IMR-90 (cell line): ENCODE data around the gene BAG1. TPM values are rescaled to one million over a fixed set of nuclear protein-coding genes. Genes with fewer than 3 reads are reported as not detected.

ENCODE experiments used
- ATAC-seq: fragments of 200-7000 bp; cut with Tn5 transposase; 2 replicates; pipeline ENCODE4 v1.9.1; 2020; ENCODE audit warnings: low read depth, mild to moderate bottlenecking, moderate library complexity
- BruUV-seq: library from RNA; stranded (reverse); fragments of 400-500 nt; replicated peaks from 2 replicates; lab custom pipeline; 2021; lab: Mats Ljungman, UMichigan
- CTCF ChIA-PET: fragments of 300-600 bp; formaldehyde crosslinking; extraction: SDS; loops from one replicate; lab custom pipeline; 2021; ENCODE audit warnings: antibody characterized with exemption; lab: Yijun Ruan, JAX
- POLR2A ChIA-PET: fragments of 300-600 bp; sonication (Branson Sonifier 250); formaldehyde crosslinking; loops from one replicate; lab custom pipeline; 2022; ENCODE audit warnings: antibody characterized with exemption; ENCODE audit not compliant: unreplicated experiment; lab: Charles Lee
- DNase-seq: peaks from one replicate; pipeline ENCODE4 v3.0.0; 2013
- H2AFZ ChIP-seq: replicated peaks from 2 replicates; pipeline ENCODE3; 2013; ENCODE audit warnings: low read length, mild to moderate bottlenecking; ENCODE audit not compliant: poor library complexity
- H2AK5ac ChIP-seq: 2 replicates; pipeline ENCODE4 v1.6.1; 2013; ENCODE audit warnings: low read depth, low read length, inconsistent platforms
- H2AK9ac ChIP-seq: replicated peaks from 2 replicates; pipeline ENCODE3; 2013; ENCODE audit warnings: mild to moderate bottlenecking, low read depth, low read length, moderate library complexity; ENCODE audit not compliant: poor library complexity
- H2BK120ac ChIP-seq: 2 replicates; pipeline ENCODE4 v1.6.1; 2013; ENCODE audit warnings: low read depth, low read length, inconsistent platforms
- H2BK15ac ChIP-seq: 3 replicates; pipeline ENCODE4 v1.6.1; 2013; ENCODE audit warnings: low read depth, low read length, inconsistent platforms
- H2BK20ac ChIP-seq: 2 replicates; pipeline ENCODE4 v1.6.1; 2013; ENCODE audit warnings: low read depth, mild to moderate bottlenecking, inconsistent platforms, low read length, moderate library complexity
- H2BK5ac ChIP-seq: 2 replicates; pipeline ENCODE4 v1.6.1; 2013; ENCODE audit warnings: mild to moderate bottlenecking, low read depth, low read length, inconsistent platforms; ENCODE audit not compliant: poor library complexity, severe bottlenecking
- H3K14ac ChIP-seq: replicated peaks from 2 replicates; pipeline ENCODE4 v1.6.1; 2013; ENCODE audit warnings: low read depth, low read length, inconsistent platforms
- H3K18ac ChIP-seq: 2 replicates; pipeline ENCODE4 v1.6.1; 2013; ENCODE audit warnings: low read depth, low read length, control low read depth
- H3K23ac ChIP-seq: 2 replicates; pipeline ENCODE4 v1.6.1; 2013; ENCODE audit warnings: low read depth, low read length, inconsistent platforms
- H3K27ac ChIP-seq: 2 replicates; pipeline ENCODE4 v1.5.1; 2013; ENCODE audit warnings: mild to moderate bottlenecking, control low read depth, low read length; ENCODE audit not compliant: insufficient read depth
- H3K27me3 ChIP-seq: 2 replicates; pipeline ENCODE4 v1.6.1; 2013; ENCODE audit warnings: low read length; ENCODE audit not compliant: control insufficient read depth, insufficient read depth
- H3K36me3 ChIP-seq: 2 replicates; pipeline ENCODE4 v1.6.1; 2013; ENCODE audit warnings: low read length, mixed read lengths; ENCODE audit not compliant: control insufficient read depth, insufficient read depth
- H3K4ac ChIP-seq: 2 replicates; pipeline ENCODE4 v1.6.1; 2013; ENCODE audit warnings: low read depth, low read length, inconsistent platforms
- H3K4me1 ChIP-seq: 2 replicates; pipeline ENCODE4 v1.6.1; 2013; ENCODE audit warnings: low read length, mixed read lengths; ENCODE audit not compliant: control insufficient read depth, insufficient read depth
- H3K4me2 ChIP-seq: 2 replicates; pipeline ENCODE4 v1.6.1; 2013; ENCODE audit warnings: low read depth, mild to moderate bottlenecking, control low read depth, low read length, moderate library complexity
- H3K4me3 ChIP-seq: 2 replicates; pipeline ENCODE4 v1.5.1; 2013; ENCODE audit warnings: low read depth, mild to moderate bottlenecking, control low read depth, low read length, moderate library complexity; ENCODE audit not compliant: insufficient read depth
- H3K56ac ChIP-seq: 2 replicates; pipeline ENCODE4 v1.6.1; 2013; ENCODE audit warnings: low read length, inconsistent platforms; ENCODE audit not compliant: insufficient read depth; ENCODE audit errors: extremely low read depth
- H3K79me1 ChIP-seq, 2 experiments: 2 replicates each; pipeline ENCODE4 v1.6.1; 2013; ENCODE audit warnings: low read length in 2 of 2, inconsistent platforms in 1 of 2, low read depth in 1 of 2
- H3K9ac ChIP-seq: 2 replicates; pipeline ENCODE4 v1.6.1; 2013; ENCODE audit warnings: low read depth, low read length, control low read depth
- H3K9me1 ChIP-seq: 2 replicates; pipeline ENCODE4 v1.6.1; 2013; ENCODE audit warnings: low read length, inconsistent platforms; ENCODE audit not compliant: insufficient read depth
- H3K9me3 ChIP-seq: 2 replicates; pipeline ENCODE4 v1.6.1; 2013; ENCODE audit warnings: low read length; ENCODE audit not compliant: control insufficient read depth, insufficient read depth
- H4K20me1 ChIP-seq: 2 replicates; pipeline ENCODE4 v1.6.1; 2013; ENCODE audit warnings: low read length, inconsistent platforms; ENCODE audit not compliant: insufficient read depth
- H4K5ac ChIP-seq: 2 replicates; pipeline ENCODE4 v1.6.1; 2013; ENCODE audit warnings: mild to moderate bottlenecking, low read depth, low read length, control low read depth
- H4K8ac ChIP-seq, 2 experiments: 2 replicates each; pipeline ENCODE4 v1.6.1; 2013; ENCODE audit warnings: low read depth in 2 of 2, low read length in 2 of 2, control low read depth in 1 of 2, inconsistent platforms in 1 of 2
- H4K91ac ChIP-seq: 2 replicates; pipeline ENCODE4 v1.6.1; 2013; ENCODE audit warnings: low read depth, low read length, inconsistent platforms; ENCODE audit not compliant: insufficient read depth
- BHLHE40 ChIP-seq: fragments of 150-350 bp; IDR thresholded peaks from 2 replicates; pipeline ENCODE4 v1.6.1; 2016; ENCODE audit warnings: mild to moderate bottlenecking, low read depth, low read length
- CEBPB ChIP-seq: IDR thresholded peaks from 2 replicates; pipeline ENCODE4 v1.6.1; 2012; ENCODE audit warnings: low read depth, low read length, improper control_type of control experiment
- FOS ChIP-seq: fragments of 150-350 bp; IDR thresholded peaks from 2 replicates; pipeline ENCODE4 v1.6.1; 2016; ENCODE audit warnings: low read depth, low read length
- MAFK ChIP-seq: IDR thresholded peaks from 2 replicates; pipeline ENCODE4 v1.6.1; 2012; ENCODE audit warnings: low read depth, low read length, improper control_type of control experiment
- NFE2L2 ChIP-seq: fragments of 150-350 bp; IDR thresholded peaks from 2 replicates; pipeline ENCODE4 v1.6.1; 2016; ENCODE audit warnings: low read depth, mild to moderate bottlenecking, low read length
- POLR2A ChIP-seq: IDR thresholded peaks from 2 replicates; pipeline ENCODE4 v1.6.1; 2012; ENCODE audit warnings: mild to moderate bottlenecking, low read depth, low read length
- SMC3 ChIP-seq: fragments of 150-350 bp; IDR thresholded peaks from 2 replicates; pipeline ENCODE4 v1.6.1; 2016; ENCODE audit warnings: low read depth, mild to moderate bottlenecking, antibody characterized with exemption, low read length, moderate library complexity
- WGBS, 2 experiments: methylation state at CpG; one replicate each; pipeline versions ENCODE4 v1.1.5 to v1.1.7; 2013; ENCODE audit warnings: missing lambda C conversion rate in 2 of 2; ENCODE audit not compliant: insufficient read length in 1 of 2; ENCODE audit errors: extremely low coverage in 2 of 2; 5-methylcytosine and 5-hydroxymethylcytosine counted together
- dilution Hi-C: fragments of 300-500 bp; cut with HindIII; formaldehyde crosslinking; loops from one replicate; pipeline ENCODE4 v1.14.3; 2018; ENCODE audit warnings: low sequenced_read_pairs; ENCODE audit not compliant: unreplicated experiment
- in situ Hi-C: fragments of 300-500 bp; cut with MboI; formaldehyde crosslinking; loops from 3 replicates; pipeline ENCODE4 v1.14.3; 2019; ENCODE audit warnings: low sequenced_read_pairs, inconsistent platforms, mixed read lengths
- intact Hi-C: fragments of 100-400 bp; cut with micrococcal nuclease; formaldehyde crosslinking; loops from 2 replicates; pipeline ENCODE4 v1.10.0; 2022
- polyA plus RNA-seq, 3 experiments: library from polyadenylated mRNA; depleted of rRNA; stranded (reverse); fragments of >200 nt; gene quantifications; 2 replicates each; pipeline ENCODE4 v1.2.3, GENCODE V29; 2012; ENCODE audit warnings: low replicate concordance in 1 of 3
- total RNA-seq: library from RNA; depleted of rRNA; stranded (reverse); fragments of >200 nt; gene quantifications from 2 replicates; pipeline ENCODE4 v1.2.3, GENCODE V29; 2012
- TF ChIP-seq, protein P1 (sequence below): fragments of 150-350 bp; IDR thresholded peaks from 2 replicates; pipeline ENCODE4 v1.6.1; 2016; ENCODE audit warnings: low read depth, mild to moderate bottlenecking, low read length, moderate library complexity, borderline replicate concordance

The BAG1 gene
- total and polyA plus RNA-seq, 2 of the 4 experiments (the other 2 are of a cell fraction) = 4.5 to 20.9 TPM

DNA sequence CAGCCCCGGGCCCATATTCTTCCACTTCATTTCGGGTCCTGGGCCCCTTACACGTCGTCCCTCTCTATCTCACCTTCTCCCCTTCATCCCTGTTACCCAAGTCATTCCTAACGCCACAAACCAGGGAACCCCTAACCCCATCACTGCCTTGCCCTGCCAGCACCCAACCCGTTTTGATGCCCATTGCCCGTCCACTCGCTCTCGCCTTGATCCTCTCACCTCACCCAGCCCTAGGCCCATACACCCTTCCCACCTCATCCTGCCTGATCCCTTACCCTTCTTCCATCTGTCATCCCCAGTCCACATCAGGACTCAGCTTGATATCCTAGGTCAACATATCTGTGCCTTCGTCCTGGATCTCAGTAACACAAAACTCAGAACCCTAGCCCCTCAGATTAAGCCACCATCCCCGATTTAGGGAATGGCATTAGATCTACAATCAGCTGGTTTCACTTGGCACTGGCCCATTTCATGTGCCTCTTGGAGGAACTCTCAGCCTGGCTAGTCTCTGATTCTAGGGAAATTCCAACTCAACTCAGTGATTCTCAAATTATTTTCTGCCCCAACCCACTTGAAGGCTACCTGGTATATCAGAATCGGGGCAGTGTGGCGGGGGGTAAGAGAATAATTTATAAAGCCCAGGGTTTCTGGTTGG lies 830 bp upstream of the BAG1 start:
- Histone ChIP-seq H2BK5ac (peak overlapping the region; percentile 14), H3K4me3 (peak overlapping the region; percentile 91), H3K23ac (peak overlapping the region; percentile 88; the same call in 1 of the 2 replicates), H4K20me1 (peaks cover 9% of the 10 kb centered on the region), H2BK15ac (no peak overlapping the region), H2AK9ac (peak overlapping the region; percentile 93), H3K18ac (no peak overlapping the region; the same call in 1 of the 2 replicates), H3K27ac (peak overlapping the region; percentile 66), H2BK20ac (no peak overlapping the region), H4K91ac (peak overlapping the region; percentile 81), H3K36me3 (peaks cover 5% of the 10 kb centered on the region), H2AK5ac (peak overlapping the region; percentile 99), H3K56ac (peak overlapping the region; percentile 84), H4K5ac (peak overlapping the region; percentile 89), H3K4me1 (peaks cover 10% of the 10 kb centered on the region), H2AFZ (peak overlapping the region; percentile 84), H3K9ac (peak overlapping the region; percentile 99), H4K8ac (peak overlapping the region; percentile 91 to 96), H3K9me1 (peaks cover 5% of the 10 kb centered on the region; the same call in 1 of the 2 replicates), H3K9me3 (no peaks in the 10 kb centered on the region), H3K27me3 (no peaks in the 10 kb centered on the region), H3K14ac (peak overlapping the region; percentile 84), H3K4ac (peak overlapping the region; percentile 96), H3K4me2 (peak overlapping the region; percentile 98), H2BK120ac (peak overlapping the region; percentile 35; the same call in 1 of the 2 replicates), H3K79me1 (peaks cover 30 to 55% of the 10 kb centered on the region in 2 experiments)
- ATAC-seq = no peak
- in situ Hi-C loops = no loop called here
- BruUV-seq = TSS peak; percentile 59
- ChIA-PET CTCF (no interaction called here), POLR2A (no interaction called here)
- intact Hi-C loops = no loop called here
- dilution Hi-C loops = no loop called here
- DNase-seq = no peak
- TF ChIP-seq FOS = no peak
- TF ChIP-seq, protein P1, sequence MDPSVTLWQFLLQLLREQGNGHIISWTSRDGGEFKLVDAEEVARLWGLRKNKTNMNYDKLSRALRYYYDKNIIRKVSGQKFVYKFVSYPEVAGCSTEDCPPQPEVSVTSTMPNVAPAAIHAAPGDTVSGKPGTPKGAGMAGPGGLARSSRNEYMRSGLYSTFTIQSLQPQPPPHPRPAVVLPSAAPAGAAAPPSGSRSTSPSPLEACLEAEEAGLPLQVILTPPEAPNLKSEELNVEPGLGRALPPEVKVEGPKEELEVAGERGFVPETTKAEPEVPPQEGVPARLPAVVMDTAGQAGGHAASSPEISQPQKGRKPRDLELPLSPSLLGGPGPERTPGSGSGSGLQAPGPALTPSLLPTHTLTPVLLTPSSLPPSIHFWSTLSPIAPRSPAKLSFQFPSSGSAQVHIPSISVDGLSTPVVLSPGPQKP = no peak
- TF ChIP-seq NFE2L2 = no peak
- TF ChIP-seq POLR2A = no peak
- TF ChIP-seq CEBPB = no peak
- TF ChIP-seq BHLHE40 = no peak
- TF ChIP-seq MAFK = no peak
- no peak for TF ChIP-seq SMC3
- whole genome bisulfite sequencing, 2 experiments = 4% methylated on average over 8 of the region's 13 CpGs; no CpG with 5 or more reads in 1 of the 2 experiments
